Measurements from ENCODE around the gene PGAP1.

Gene PGAP1

GRCh38 chr2:196957442-196957841 lies 30.9 kb upstream of the PGAP1 start:
- no peaks in the 10 kb centered on the region for H4K20me1 ChIP-seq (ENCODE audit: low read depth, low read length)

GRCh38 chr2:196956069-196956468 lies 29.6 kb upstream of the PGAP1 start:
- H3K9ac ChIP-seq (ENCODE audit: low read length): no peak overlapping the region
- H3K79me2 ChIP-seq (ENCODE audit: insufficient read depth, low read length): no peaks in the 10 kb centered on the region
- H3K27me3 ChIP-seq (ENCODE audit: low read length): no peaks in the 10 kb centered on the region
- H3K9me3 ChIP-seq (ENCODE audit: insufficient read depth, low read length): no peaks in the 10 kb centered on the region
- H3K36me3 ChIP-seq (ENCODE audit: low read length): no peaks in the 10 kb centered on the region
- no peak overlapping the region for H3K27ac ChIP-seq (ENCODE audit: low read depth, low read length)
- H3K9me2 ChIP-seq (replicated peaks; ENCODE audit: insufficient read depth, low read length): no peaks in the 10 kb centered on the region
- H2AFZ ChIP-seq (ENCODE audit: low read depth, low read length, severe bottlenecking): no peak overlapping the region
- TF ChIP-seq CTCF (IDR thresholded peaks at IDR 0.05; ENCODE audit: insufficient read depth, low read length, poor library complexity, severe bottlenecking) (no peak), EZH2phosphoT487 (conservative IDR thresholded peaks at IDR 0.05; ENCODE audit: low read length) (no peak)
- H3K4me2 ChIP-seq (ENCODE audit: low read depth, low read length, poor library complexity, severe bottlenecking): no peak overlapping the region
- no peak overlapping the region for H3K4me3 ChIP-seq (ENCODE audit: insufficient read depth, low read length, poor library complexity, severe bottlenecking)
- no peaks in the 10 kb centered on the region for H3F3A ChIP-seq (ENCODE audit: insufficient read depth)
- H4K20me1 ChIP-seq (ENCODE audit: low read depth, low read length): no peaks in the 10 kb centered on the region

More at GRCh38 chr2:196957442-196957841, 30.9 kb upstream of the PGAP1 start:
- Histone ChIP-seq H3K9me2 (replicated peaks; ENCODE audit: insufficient read depth, low read length) (no peaks in the 10 kb centered on the region), H3K9me3 (ENCODE audit: insufficient read depth, low read length) (no peaks in the 10 kb centered on the region), H3F3A (ENCODE audit: insufficient read depth) (no peaks in the 10 kb centered on the region), H3K4me2 (ENCODE audit: low read depth, low read length, poor library complexity, severe bottlenecking) (no peak overlapping the region), H3K27ac (ENCODE audit: low read depth, low read length) (no peak overlapping the region), H3K9ac (ENCODE audit: low read length) (no peak overlapping the region), H3K27me3 (ENCODE audit: low read length) (no peaks in the 10 kb centered on the region), H2AFZ (ENCODE audit: low read depth, low read length, severe bottlenecking) (no peak overlapping the region), H3K4me3 (ENCODE audit: insufficient read depth, low read length, poor library complexity, severe bottlenecking) (no peak overlapping the region), H3K36me3 (ENCODE audit: low read length) (no peaks in the 10 kb centered on the region), H3K79me2 (ENCODE audit: insufficient read depth, low read length) (no peaks in the 10 kb centered on the region)
- TF ChIP-seq CTCF (IDR thresholded peaks at IDR 0.05; ENCODE audit: insufficient read depth, low read length, poor library complexity, severe bottlenecking) (no peak), EZH2phosphoT487 (conservative IDR thresholded peaks at IDR 0.05; ENCODE audit: low read length) (no peak)

GRCh38 chr2:196955036-196955435 lies 28.5 kb upstream of the PGAP1 start:
- Histone ChIP-seq H3K4me3 (ENCODE audit: insufficient read depth, low read length, poor library complexity, severe bottlenecking) (no peak overlapping the region), H3K9me2 (replicated peaks; ENCODE audit: insufficient read depth, low read length) (no peaks in the 10 kb centered on the region), H3K9me3 (ENCODE audit: insufficient read depth, low read length) (no peaks in the 10 kb centered on the region), H3K27ac (ENCODE audit: low read depth, low read length) (no peak overlapping the region), H4K20me1 (ENCODE audit: low read depth, low read length) (no peaks in the 10 kb centered on the region), H3K9ac (ENCODE audit: low read length) (no peak overlapping the region), H2AFZ (ENCODE audit: low read depth, low read length, severe bottlenecking) (no peak overlapping the region), H3K27me3 (ENCODE audit: low read length) (no peaks in the 10 kb centered on the region), H3K4me2 (ENCODE audit: low read depth, low read length, poor library complexity, severe bottlenecking) (no peak overlapping the region), H3K36me3 (ENCODE audit: low read length) (no peaks in the 10 kb centered on the region), H3K79me2 (ENCODE audit: insufficient read depth, low read length) (no peaks in the 10 kb centered on the region), H3F3A (ENCODE audit: insufficient read depth) (no peaks in the 10 kb centered on the region)
- TF ChIP-seq CTCF (IDR thresholded peaks at IDR 0.05; ENCODE audit: insufficient read depth, low read length, poor library complexity, severe bottlenecking) (no peak), EZH2phosphoT487 (conservative IDR thresholded peaks at IDR 0.05; ENCODE audit: low read length) (no peak)
